ENCODE results near the gene ABCD2. TPM values are rescaled to one million over a fixed set of nuclear protein-coding genes. Genes with fewer than 3 reads are reported as not detected.

Gene ABCD2
- total RNA-seq, 1 donor from 2014 or later: 0.09 TPM

GRCh38 chr12:39638178-39638577 is 18.6 kb upstream of the ABCD2 start:
- TF ChIP-seq CTCF (IDR thresholded peaks at IDR 0.05; ENCODE audit: insufficient read depth, low read depth, low read length): no peak
- TF ChIP-seq EZH2 (IDR thresholded peaks at IDR 0.05; ENCODE audit: insufficient read depth, low read length): no peak
- H3K9me3 Mint-ChIP-seq (ENCODE audit: unreplicated experiment): no peaks in the 10 kb centered on the region
- Histone ChIP-seq H3K4me2 (ENCODE audit: low read length) (no peak overlapping the region), H3K9me3 (ENCODE audit: insufficient read depth, low read depth, low read length) (no peaks in the 10 kb centered on the region), H3K27ac (ENCODE audit: low read depth, low read length) (no peak overlapping the region), H3K79me2 (ENCODE audit: insufficient read depth, low read length) (no peaks in the 10 kb centered on the region), H2AFZ (ENCODE audit: low read depth, low read length) (no peak overlapping the region), H3K27me3 (ENCODE audit: insufficient read depth, low read length) (no peaks in the 10 kb centered on the region), H3K4me3 (ENCODE audit: insufficient read depth, low read depth, low read length) (no peak overlapping the region), H4K20me1 (ENCODE audit: insufficient read depth, low read length) (no peaks in the 10 kb centered on the region), H3K4me1 (ENCODE audit: insufficient read depth, low read length) (no peaks in the 10 kb centered on the region), H3K36me3 (ENCODE audit: insufficient read depth, low read length) (no peaks in the 10 kb centered on the region), H3K9ac (ENCODE audit: low read length) (no peak overlapping the region)
- H3K36me3 Mint-ChIP-seq (ENCODE audit: low read depth, unreplicated experiment): no peaks in the 10 kb centered on the region
- no peak overlapping the region for H3K27ac Mint-ChIP-seq (ENCODE audit: unreplicated experiment)
- no peaks in the 10 kb centered on the region for H3K27me3 Mint-ChIP-seq (ENCODE audit: low read depth, unreplicated experiment)
- no peaks in the 10 kb centered on the region for H3K4me1 Mint-ChIP-seq (ENCODE audit: low read depth, unreplicated experiment)
- H3K4me3 Mint-ChIP-seq (ENCODE audit: unreplicated experiment): no peak overlapping the region
- no peak for DNase-seq (ENCODE audit: low read depth)
- FAIRE-seq: no peak

- FAIRE-seq (no peak), DNase-seq (ENCODE audit: low read depth) (no peak)
- H4K20me1 ChIP-seq (ENCODE audit: insufficient read depth, low read length): no peaks in the 10 kb centered on the region
- Mint-ChIP-seq H3K4me3 (ENCODE audit: unreplicated experiment) (no peak overlapping the region), H3K9me3 (ENCODE audit: unreplicated experiment) (no peaks in the 10 kb centered on the region), H3K36me3 (ENCODE audit: low read depth, unreplicated experiment) (no peaks in the 10 kb centered on the region), H3K27me3 (ENCODE audit: low read depth, unreplicated experiment) (no peaks in the 10 kb centered on the region), H3K27ac (ENCODE audit: unreplicated experiment) (no peak overlapping the region), H3K4me1 (ENCODE audit: low read depth, unreplicated experiment) (no peaks in the 10 kb centered on the region)
- no peaks in the 10 kb centered on the region for H3K27me3 ChIP-seq (ENCODE audit: insufficient read depth, low read length)
- no peaks in the 10 kb centered on the region for H3K4me1 ChIP-seq (ENCODE audit: insufficient read depth, low read length)
- no peak overlapping the region for H3K4me3 ChIP-seq (ENCODE audit: insufficient read depth, low read depth, low read length)
- no peak overlapping the region for H3K4me2 ChIP-seq (ENCODE audit: low read length)
- no peak overlapping the region for H3K27ac ChIP-seq (ENCODE audit: low read depth, low read length)
- H3K79me2 ChIP-seq (ENCODE audit: insufficient read depth, low read length): no peaks in the 10 kb centered on the region
- H2AFZ ChIP-seq (ENCODE audit: low read depth, low read length): no peak overlapping the region
- H3K36me3 ChIP-seq (ENCODE audit: insufficient read depth, low read length): no peaks in the 10 kb centered on the region
- H3K9me3 ChIP-seq (ENCODE audit: insufficient read depth, low read depth, low read length): no peaks in the 10 kb centered on the region
- TF ChIP-seq CTCF (IDR thresholded peaks at IDR 0.05; ENCODE audit: insufficient read depth, low read depth, low read length): no peak
- no peak for TF ChIP-seq EZH2 (IDR thresholded peaks at IDR 0.05; ENCODE audit: insufficient read depth, low read length)
- no peak overlapping the region for H3K9ac ChIP-seq (ENCODE audit: low read length)
Measured at GRCh38 chr12:39632670-39633069, 13.1 kb upstream of the ABCD2 start.

- H3K4me1 Mint-ChIP-seq (ENCODE audit: low read depth, unreplicated experiment): no peaks in the 10 kb centered on the region
- FAIRE-seq (no peak), DNase-seq (ENCODE audit: low read depth) (no peak)
- Histone ChIP-seq H3K4me1 (ENCODE audit: insufficient read depth, low read length) (no peaks in the 10 kb centered on the region), H3K36me3 (ENCODE audit: insufficient read depth, low read length) (no peaks in the 10 kb centered on the region), H3K4me2 (ENCODE audit: low read length) (no peak overlapping the region), H2AFZ (ENCODE audit: low read depth, low read length) (no peak overlapping the region), H3K27me3 (ENCODE audit: insufficient read depth, low read length) (no peaks in the 10 kb centered on the region), H3K27ac (ENCODE audit: low read depth, low read length) (no peak overlapping the region), H4K20me1 (ENCODE audit: insufficient read depth, low read length) (no peaks in the 10 kb centered on the region), H3K9me3 (ENCODE audit: insufficient read depth, low read depth, low read length) (no peaks in the 10 kb centered on the region), H3K9ac (ENCODE audit: low read length) (no peak overlapping the region), H3K4me3 (ENCODE audit: insufficient read depth, low read depth, low read length) (no peak overlapping the region), H3K79me2 (ENCODE audit: insufficient read depth, low read length) (no peaks in the 10 kb centered on the region)
- no peaks in the 10 kb centered on the region for H3K36me3 Mint-ChIP-seq (ENCODE audit: low read depth, unreplicated experiment)
- H3K27me3 Mint-ChIP-seq (ENCODE audit: low read depth, unreplicated experiment): no peaks in the 10 kb centered on the region
- H3K4me3 Mint-ChIP-seq (ENCODE audit: unreplicated experiment): no peak overlapping the region
- H3K9me3 Mint-ChIP-seq (ENCODE audit: unreplicated experiment): no peaks in the 10 kb centered on the region
- no peak for TF ChIP-seq CTCF (IDR thresholded peaks at IDR 0.05; ENCODE audit: insufficient read depth, low read depth, low read length)
- TF ChIP-seq EZH2 (IDR thresholded peaks at IDR 0.05; ENCODE audit: insufficient read depth, low read length): no peak
- H3K27ac Mint-ChIP-seq (ENCODE audit: unreplicated experiment): no peak overlapping the region
Measured at GRCh38 chr12:39628836-39629235, 9.2 kb upstream of the ABCD2 start.

Data from astrocyte (in vitro differentiated cells and primary cell).